Ascending aorta (tissue), 2 donors: ENCODE measurements around the gene MPLKIP. TPM values are rescaled to one million over a fixed set of nuclear protein-coding genes. Genes with fewer than 3 reads are reported as not detected.
"Not testable (repeated sequence)": the region's sequence is repeated elsewhere in the genome, so short reads cannot be mapped to it uniquely, and the experiment has no call there.

ENCODE experiments used
- DNase-seq, 2 donors: peaks; one replicate each; pipeline ENCODE4 v3.0.0-alpha.2; 2019; ENCODE audit warnings: low spot score in 2 of 2
- H3K27ac ChIP-seq, 2 donors: fragments of 200-600 bp; sonication (generic); one replicate each; pipeline ENCODE4 v1.5.1; 2016 to 2017; ENCODE audit warnings: mild to moderate bottlenecking in 1 of 2
- H3K27me3 ChIP-seq: fragments of 200-600 bp; sonication (generic); one replicate; pipeline ENCODE4 v1.5.1; 2017
- H3K36me3 ChIP-seq, 2 donors: fragments of 200-600 bp; sonication (generic); one replicate each; pipeline ENCODE4 v1.5.1; 2016
- H3K4me1 ChIP-seq, 2 donors: fragments of 200-600 bp; sonication (generic); one replicate each; pipeline ENCODE4 v1.5.1; 2016 to 2017; ENCODE audit warnings: mild to moderate bottlenecking in 1 of 2
- H3K4me3 ChIP-seq, 2 donors: fragments of 200-600 bp; sonication (generic); one replicate each; pipeline ENCODE4 v1.5.1; 2016 to 2017; ENCODE audit warnings: mild to moderate bottlenecking in 1 of 2
- H3K9me3 ChIP-seq, 2 donors: fragments of 200-600 bp; sonication (generic); one replicate each; pipeline ENCODE4 v1.5.1; 2016
- CTCF ChIP-seq, 3 experiments: fragments of 200-600 bp in 2 of 3; fragments of 450-650 bp in 1 of 3; sonication (generic) in 2 of 3; IDR thresholded peaks; one replicate each; pipeline ENCODE4 v1.5.1; 2016 to 2019; ENCODE audit warnings: antibody characterized with exemption in 3 of 3, mild to moderate bottlenecking in 1 of 3, moderate library complexity in 1 of 3
- intact Hi-C: fragments of 100-400 bp; cut with DNase I; formaldehyde crosslinking; loops from one replicate; pipeline ENCODE4 v1.15.1; 2023
- total RNA-seq: library from RNA; depleted of rRNA; stranded (reverse); fragments of >200 nt; gene quantifications from one replicate; pipeline ENCODE4 v1.1.0, GENCODE V29; 2016

The MPLKIP gene
- total RNA-seq, 1 donor from 2014 or later = 55.5 TPM

DNA sequence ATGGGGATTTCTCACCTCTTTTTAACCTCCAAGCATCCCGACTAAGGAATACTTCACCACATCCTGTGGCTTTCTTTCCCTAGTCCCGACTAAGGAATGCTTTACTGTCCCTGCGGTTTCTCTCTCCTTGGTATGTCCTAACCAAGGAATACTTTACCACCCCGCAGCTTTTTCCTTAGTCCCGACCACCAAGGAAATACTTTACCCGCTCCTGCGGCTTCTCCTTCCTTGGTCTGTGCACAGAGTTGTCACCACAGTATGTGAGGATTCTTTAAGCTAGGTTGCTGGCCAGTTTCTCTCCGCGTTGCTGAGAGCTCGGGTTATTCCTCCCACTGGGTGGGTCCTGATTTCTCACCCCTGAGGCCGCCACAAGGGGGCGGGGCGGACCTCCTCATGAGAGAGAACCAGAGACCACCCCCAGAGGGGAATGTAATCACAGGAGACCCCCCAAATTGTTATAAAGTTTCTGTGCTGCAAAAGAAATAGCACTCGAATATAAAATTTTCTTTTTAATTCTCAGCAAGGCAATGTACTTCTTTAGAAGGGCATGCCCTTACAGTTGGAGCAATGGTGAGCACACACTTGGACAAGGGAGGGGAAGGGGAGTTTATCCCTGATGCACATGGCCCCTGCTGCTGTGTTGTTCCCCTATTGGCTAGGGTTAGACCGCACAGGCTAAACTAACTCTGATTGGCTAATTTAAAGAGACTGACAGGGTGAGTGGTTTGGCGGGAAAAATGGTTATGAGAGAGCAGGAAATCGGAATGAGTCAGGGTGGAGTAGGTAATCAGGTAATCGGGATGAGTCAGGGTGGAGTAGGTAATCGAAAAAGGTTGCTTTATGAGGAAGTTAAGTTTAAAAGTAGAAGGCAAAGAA is 13.2 kb upstream of the MPLKIP start:
- Histone ChIP-seq H3K27ac (no peak overlapping the region), H3K27me3 (no peaks in the 10 kb centered on the region), H3K4me1 (no peaks in the 10 kb centered on the region), H3K9me3 (no peaks in the 10 kb centered on the region), H3K36me3 (no peaks in the 10 kb centered on the region), H3K4me3 (no peak overlapping the region)
- DNase-seq = no peak
- no peak for TF ChIP-seq CTCF (IDR thresholded peaks at IDR 0.05)
- intact Hi-C loops = no loop called here

- H3K9me3 ChIP-seq, H3K27ac ChIP-seq, H3K4me3 ChIP-seq, H3K27me3 ChIP-seq, H3K36me3 ChIP-seq, intact Hi-C loops, DNase-seq, H3K4me1 ChIP-seq: not testable (repeated sequence)
Measured at GRCh38 chr7:40145596-40146130, 11.2 kb upstream of the MPLKIP start.

GRCh38 chr7:40141916-40142315 is 7.5 kb upstream of the MPLKIP start:
- H3K4me3 ChIP-seq, H3K27me3 ChIP-seq, H3K36me3 ChIP-seq, H3K9me3 ChIP-seq, intact Hi-C loops, H3K27ac ChIP-seq, DNase-seq, H3K4me1 ChIP-seq: not testable (repeated sequence)

DNA sequence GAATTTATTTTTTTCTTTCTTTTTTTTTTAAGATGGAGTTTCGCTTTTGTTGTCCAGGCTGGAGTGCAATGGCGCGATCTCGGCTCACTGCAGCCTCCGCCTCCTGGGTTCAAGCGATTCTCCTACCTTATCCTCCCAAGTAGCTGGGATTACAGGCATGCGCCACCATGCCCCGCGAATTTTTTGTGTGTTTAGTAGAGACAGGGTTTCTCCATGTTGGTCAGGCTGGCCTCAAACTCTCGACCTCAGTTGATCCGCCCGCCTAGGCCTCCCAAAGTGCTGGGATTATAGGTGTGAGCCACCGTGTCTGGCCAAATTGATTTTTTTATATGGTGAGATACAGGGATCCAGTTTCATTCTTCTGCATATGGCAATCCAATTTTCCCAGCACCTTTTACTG is 5.5 kb upstream of the MPLKIP start:
- H3K4me3 ChIP-seq, H3K4me1 ChIP-seq, H3K27ac ChIP-seq, H3K36me3 ChIP-seq, intact Hi-C loops, H3K27me3 ChIP-seq, DNase-seq, H3K9me3 ChIP-seq: not testable (repeated sequence)

DNA sequence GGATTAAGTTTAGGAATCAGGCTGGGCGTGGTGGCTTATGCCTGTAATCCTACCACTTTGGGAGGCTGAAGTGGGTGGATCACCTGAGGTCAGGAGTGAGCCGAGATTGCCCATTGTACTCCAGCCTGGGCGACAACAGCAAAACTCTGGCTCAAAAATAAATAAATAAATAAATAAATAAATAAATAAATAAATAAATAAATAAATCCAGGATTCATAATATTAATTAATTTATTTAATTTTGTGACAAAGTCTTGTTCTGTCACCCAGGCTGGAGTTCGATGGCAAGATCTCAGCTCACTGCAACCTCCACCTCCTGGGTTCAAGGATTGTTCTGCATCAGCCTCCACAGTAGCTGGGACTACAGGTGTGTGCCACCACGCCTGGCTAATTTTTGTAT is 4.6 kb upstream of the MPLKIP start:
- no peak overlapping the region for H3K4me3 ChIP-seq
- H3K4me1 ChIP-seq = peaks cover 0 to 4% of the 10 kb centered on the region in 2 donors
- no peak overlapping the region for H3K27ac ChIP-seq
- TF ChIP-seq CTCF (IDR thresholded peaks at IDR 0.05) = no peak
- DNase-seq = no peak
- intact Hi-C loops = no loop called here
- no peaks in the 10 kb centered on the region for H3K27me3 ChIP-seq
- H3K9me3 ChIP-seq = no peaks in the 10 kb centered on the region
- H3K36me3 ChIP-seq = no peaks in the 10 kb centered on the region

GRCh38 chr7:40137563-40137962 is 3.1 kb upstream of the MPLKIP start:
- Histone ChIP-seq H3K9me3 (no peaks in the 10 kb centered on the region), H3K4me1 (peaks cover 0 to 14% of the 10 kb centered on the region in 2 donors), H3K4me3 (no peak overlapping the region), H3K27me3 (no peaks in the 10 kb centered on the region), H3K27ac (no peak overlapping the region), H3K36me3 (no peaks in the 10 kb centered on the region)
- intact Hi-C loops = no loop called here
- DNase-seq = no peak
- TF ChIP-seq CTCF (IDR thresholded peaks at IDR 0.05) = no peak

DNA sequence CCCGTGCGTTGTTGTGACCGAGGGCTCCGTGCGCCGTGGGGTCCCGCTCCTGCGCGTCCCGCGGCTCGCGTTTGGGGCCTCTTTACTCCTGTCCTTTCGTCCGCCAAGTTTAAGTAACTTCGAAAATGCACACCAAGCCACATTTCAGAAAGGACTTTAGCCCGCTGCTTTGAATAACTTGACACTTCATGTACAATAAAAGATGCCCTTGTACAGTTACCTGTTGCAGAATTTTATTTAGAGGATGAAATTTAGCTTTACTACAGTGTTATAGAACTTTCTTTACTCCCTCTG is 842 bp upstream of the MPLKIP start:
- H3K4me1 ChIP-seq = peaks cover 0 to 19% of the 10 kb centered on the region in 2 donors
- no peaks in the 10 kb centered on the region for H3K9me3 ChIP-seq
- peak overlapping the region; percentile 87 to 90 for H3K27ac ChIP-seq
- no peak for DNase-seq
- H3K4me3 ChIP-seq = peak overlapping the region; percentile 70 to 89
- intact Hi-C loops = no loop called here
- H3K27me3 ChIP-seq = no peaks in the 10 kb centered on the region
- no peak for TF ChIP-seq CTCF (IDR thresholded peaks at IDR 0.05)
- no peaks in the 10 kb centered on the region for H3K36me3 ChIP-seq
